A549 (cell line): ENCODE data around the gene SNRPA. TPM values are rescaled to one million over a fixed set of nuclear protein-coding genes. Genes with fewer than 3 reads are reported as not detected.

ENCODE experiments used
- ATAC-seq, 2 experiments: fragments of 200-7000 bp in 1 of 2; fragments of >200 bp in 1 of 2; cut with Nextera tagmentation in 1 of 2; cut with Tn5 transposase in 1 of 2; 3 replicates each; pipeline versions ENCODE4 v1.8.0 to v1.9.1; 2018 to 2020; ENCODE audit warnings: mild to moderate bottlenecking in 1 of 2, moderate library complexity in 1 of 2
- CTCF ChIA-PET: fragments of 300-600 bp; sonication (Branson Sonifier 250); formaldehyde crosslinking; extraction: SDS; loops from one replicate; lab custom pipeline; 2021; ENCODE audit warnings: antibody characterized with exemption, inconsistent platforms; lab: Yijun Ruan, JAX
- POLR2A ChIA-PET: fragments of 350-600 bp; formaldehyde crosslinking; extraction: SDS; loops from one replicate; lab custom pipeline; 2021; ENCODE audit warnings: antibody characterized with exemption, inconsistent platforms; lab: Yijun Ruan, JAX
- DNase-seq, 2 experiments: peaks; one replicate each; pipeline versions ENCODE4 v3.0.0 to v3.0.0-alpha.2; 2011 to 2016; ENCODE audit warnings: low read depth in 1 of 2, low spot score in 1 of 2
- FAIRE-seq: peaks from 2 replicates; lab custom pipeline; 2011; peaks lifted over from hg19 to GRCh38; lab: Jason Lieb, UNC
- H3K27ac ChIP-seq, 2 experiments: fragments of >200 bp; sonication (Bioruptor Twin); formaldehyde crosslinking; 3 replicates each; pipeline ENCODE4 v1.5.1; 2016 to 2017
- H3K4me1 ChIP-seq: fragments of >200 bp; sonication (Bioruptor Twin); formaldehyde crosslinking; 3 replicates; pipeline ENCODE4 v1.6.1; 2016
- H3K4me2 ChIP-seq: fragments of >200 bp; sonication (Bioruptor Twin); formaldehyde crosslinking; 3 replicates; pipeline ENCODE4 v1.6.1; 2016
- H3K4me3 ChIP-seq: fragments of >200 bp; sonication (Bioruptor Twin); formaldehyde crosslinking; 3 replicates; pipeline ENCODE4 v1.5.1; 2016
- H3K9me3 ChIP-seq: fragments of >200 bp; sonication (Bioruptor Twin); formaldehyde crosslinking; 3 replicates; pipeline ENCODE4 v1.6.1; 2016
- CBX2 ChIP-seq: fragments of 200-600 bp; sonication (generic); IDR thresholded peaks from 2 replicates; pipeline ENCODE4 v1.6.1; 2016; ENCODE audit warnings: low read depth, mild to moderate bottlenecking, borderline replicate concordance
- CHD2 ChIP-seq: fragments of 150-350 bp; IDR thresholded peaks from 2 replicates; pipeline ENCODE4 v1.6.1; 2014; ENCODE audit warnings: low read length; ENCODE audit not compliant: partially characterized antibody
- CTCF ChIP-seq: fragments of >200 bp; sonication (Bioruptor Twin); formaldehyde crosslinking; IDR thresholded peaks from 3 replicates; pipeline ENCODE4 v1.5.1; 2016
- E2F6 ChIP-seq: IDR thresholded peaks from 2 replicates; pipeline ENCODE4 v1.6.1; 2012; ENCODE audit warnings: low read depth, borderline replicate concordance
- EHF ChIP-seq: fragments of 250-450 bp; sonication (Bioruptor Pico); IDR thresholded peaks from 2 replicates; pipeline ENCODE4 v1.5.0; 2020; ENCODE audit warnings: mild to moderate bottlenecking
- EP300 ChIP-seq, 2 experiments: fragments of >200 bp; sonication (Bioruptor Twin); formaldehyde crosslinking; IDR thresholded peaks; 2 replicates in 1 of 2; 3 replicates in 1 of 2; pipeline ENCODE4 v1.6.1; 2016 to 2017
- FOSB ChIP-seq: fragments of 250-450 bp; sonication (Bioruptor Pico); IDR thresholded peaks from 2 replicates; pipeline ENCODE4 v1.5.0; 2020; ENCODE audit warnings: mild to moderate bottlenecking, moderate library complexity
- HES2 ChIP-seq: fragments of >200 bp; sonication (Bioruptor Twin); formaldehyde crosslinking; IDR thresholded peaks from 2 replicates; pipeline ENCODE4 v1.6.1; 2016
- HMGXB4 ChIP-seq: fragments of 250-450 bp; sonication (Bioruptor Pico); IDR thresholded peaks from 2 replicates; pipeline ENCODE4 v1.5.0; 2021; ENCODE audit warnings: mild to moderate bottlenecking, moderate library complexity, borderline replicate concordance
- HOXB13 ChIP-seq: fragments of 250-450 bp; sonication (Bioruptor Pico); IDR thresholded peaks from 2 replicates; pipeline ENCODE4 v1.5.0; 2020; ENCODE audit warnings: low read depth, mild to moderate bottlenecking, moderate library complexity
- JUNB ChIP-seq: fragments of >200 bp; sonication (Bioruptor Twin); formaldehyde crosslinking; IDR thresholded peaks from 2 replicates; pipeline ENCODE4 v1.6.1; 2016
- MAFK ChIP-seq: fragments of 450-650 bp; IDR thresholded peaks from 2 replicates; pipeline ENCODE4 v1.6.1; 2014; ENCODE audit not compliant: partially characterized antibody
- MAX ChIP-seq: IDR thresholded peaks from 2 replicates; pipeline ENCODE4 v1.6.1; 2012
- NPAS2 ChIP-seq: fragments of 250-450 bp; sonication (Bioruptor Pico); IDR thresholded peaks from 2 replicates; pipeline ENCODE4 v1.8.0; 2022; ENCODE audit warnings: mild to moderate bottlenecking, moderate library complexity, borderline replicate concordance
- PHF8 ChIP-seq: fragments of 200-600 bp; sonication (generic); IDR thresholded peaks from 2 replicates; pipeline ENCODE4 v1.6.1; 2016; ENCODE audit warnings: low read depth, mild to moderate bottlenecking, antibody characterized with exemption, moderate library complexity, borderline replicate concordance
- POLR2A ChIP-seq: IDR thresholded peaks from 2 replicates; pipeline ENCODE4 v1.6.1; 2012; ENCODE audit warnings: mild to moderate bottlenecking, low read length
- POLR2AphosphoS2 ChIP-seq: conservative IDR thresholded peaks from 2 replicates; pipeline ENCODE4 v1.6.1; 2012; ENCODE audit warnings: low read length, improper control_type of control experiment, inconsistent platforms
- RAD21 ChIP-seq, 2 experiments: fragments of >200 bp in 1 of 2; sonication (Bioruptor Twin) in 1 of 2; formaldehyde crosslinking in 1 of 2; IDR thresholded peaks in 1 of 2; conservative IDR thresholded peaks in 1 of 2; 2 replicates in 1 of 2; 3 replicates in 1 of 2; pipeline ENCODE4 v1.6.1; 2012 to 2018; ENCODE audit warnings: inconsistent platforms in 1 of 2
- REST ChIP-seq: fragments of 200-600 bp; sonication (generic); IDR thresholded peaks from 2 replicates; pipeline ENCODE4 v1.6.1; 2016; ENCODE audit warnings: antibody characterized with exemption, mild to moderate bottlenecking, moderate library complexity
- RFX5 ChIP-seq: fragments of 450-650 bp; IDR thresholded peaks from 2 replicates; pipeline ENCODE4 v1.7.1; 2014; ENCODE audit warnings: antibody characterized with exemption, mild to moderate bottlenecking, moderate library complexity
- RNF2 ChIP-seq: fragments of 200-600 bp; sonication (generic); IDR thresholded peaks from 2 replicates; pipeline ENCODE4 v1.6.1; 2016; ENCODE audit warnings: low read depth, mild to moderate bottlenecking, antibody characterized with exemption, moderate library complexity, borderline replicate concordance
- SMC3 ChIP-seq: fragments of >200 bp; sonication (Bioruptor Twin); formaldehyde crosslinking; IDR thresholded peaks from 3 replicates; pipeline ENCODE4 v1.6.1; 2018; ENCODE audit warnings: inconsistent platforms
- TFCP2L1 ChIP-seq: fragments of 250-450 bp; sonication (Bioruptor Pico); IDR thresholded peaks from 2 replicates; pipeline ENCODE4 v1.5.0; 2021; ENCODE audit warnings: mild to moderate bottlenecking
- TP53 ChIP-seq: fragments of 250-450 bp; sonication (Bioruptor Pico); IDR thresholded peaks from 2 replicates; pipeline ENCODE4 v1.5.0; 2021; ENCODE audit warnings: mild to moderate bottlenecking, moderate library complexity
- USF2 ChIP-seq: fragments of 450-650 bp; IDR thresholded peaks from 2 replicates; pipeline ENCODE4 v1.6.1; 2014; ENCODE audit warnings: antibody characterized with exemption
- ZFP36 ChIP-seq: fragments of 450-650 bp; IDR thresholded peaks from 2 replicates; pipeline ENCODE4 v1.6.1; 2014; ENCODE audit warnings: borderline replicate concordance; ENCODE audit not compliant: partially characterized antibody
- WGBS: methylation state at CpG from one replicate; pipeline ENCODE4 v1.1.6; 2017; ENCODE audit errors: missing lambda C conversion rate; 5-methylcytosine and 5-hydroxymethylcytosine counted together
- polyA plus RNA-seq, 4 experiments: library from polyadenylated mRNA; depleted of rRNA in 3 of 4; stranded (reverse); fragments of >200 nt; fragmentation: RNase III in 1 of 4; extraction: RNeasy Plus Mini Kit Qiagen cat#74134 plus additional on column Dnase treatment in 1 of 4; gene quantifications; 2 replicates in 3 of 4; 3 replicates in 1 of 4; pipeline ENCODE4 v1.2.3, GENCODE V29; 2011 to 2017

The SNRPA gene
- polyA plus RNA-seq, 2 of the 4 experiments (the other 2 are of a cell fraction), result 141 to 236 TPM

- WGBS, result 78% methylated on average over 17 of the region's 17 CpGs
- no peaks in the 10 kb centered on the region for H3K9me3 ChIP-seq
- DNase-seq (no peak), FAIRE-seq (no peak), ATAC-seq (peak; percentile 7 to 46; a peak in 4 of 6 replicates)
- H3K4me3 ChIP-seq, result no peak overlapping the region
- CTCF ChIA-PET, result interaction anchor here (0.6 to 15.8 kb wide), 12 partner anchors 16 to 400 kb away, joined by 3 to 199 read pairs (median 4); partner anchors contain the start of genes EGLN2, NUMBL and RAB4B
- TF ChIP-seq ZFP36, result no peak
- peak; percentile 20; the same call in 1 of the 3 replicates for TF ChIP-seq SMC3
- no peak for TF ChIP-seq RFX5
- TF ChIP-seq MAFK, result no peak
- TF ChIP-seq CTCF, result peak; percentile 24; the same call in 1 of the 3 replicates
- no peak for TF ChIP-seq PHF8
- no peak for TF ChIP-seq CHD2
- TF ChIP-seq POLR2A, result no peak
- TF ChIP-seq CBX2, result no peak
- no peak for TF ChIP-seq FOSB (CRISPR knock-in tag)
- no peak for TF ChIP-seq EHF (CRISPR knock-in tag)
- TF ChIP-seq MAX, result no peak
- no peak for TF ChIP-seq JUNB
- no peak for TF ChIP-seq HES2
- no peak for TF ChIP-seq TFCP2L1 (CRISPR knock-in tag)
- TF ChIP-seq NPAS2 (CRISPR knock-in tag), result no peak
- no peak for TF ChIP-seq E2F6
- no peak for TF ChIP-seq HOXB13
- no peak for TF ChIP-seq TP53 (CRISPR knock-in tag)
- no peak for TF ChIP-seq REST
- TF ChIP-seq RAD21 (conservative IDR thresholded peaks at IDR 0.05 in 1 of 2, IDR thresholded peaks at IDR 0.05 in 1 of 2), result peak; percentile 34; a peak in 4 of 5 replicates
- no peak for TF ChIP-seq USF2
- no peak for TF ChIP-seq RNF2
- no peak for TF ChIP-seq HMGXB4 (CRISPR knock-in tag)
- TF ChIP-seq POLR2AphosphoS2, result no peak
- TF ChIP-seq EP300 (IDR thresholded peaks at IDR 0.05), result no peak
- H3K4me2 ChIP-seq, result peak overlapping the region; percentile 29; the same call in 2 of the 3 replicates
- peak overlapping the region in 1 of 2 experiments; percentile 64; a peak in 3 of 6 replicates for H3K27ac ChIP-seq
- H3K4me1 ChIP-seq, result peaks cover 28% of the 10 kb centered on the region
- POLR2A ChIA-PET, result interaction anchor here (0.8 to 1.7 kb wide), 3 partner anchors 28 to 54 kb away, joined by 4 to 6 read pairs (median 4); partner anchors contain the start of genes COQ8B, EGLN2, ITPKC and RAB4B
Measured at GRCh38 chr19:40744554-40745401, 6.2 kb upstream of the SNRPA start.
